HG03064 (cell line): Measurements from ENCODE around the gene TUBB2A.
"Not testable (repeated sequence)": the region's sequence is repeated elsewhere in the genome, so short reads cannot be mapped to it uniquely, and the experiment has no call there.

Experiments
- ATAC-seq: cut with Tn5 transposase; IDR thresholded peaks from one replicate; pipeline ENCODE4 v1.9.1; 2021; ENCODE audit warnings: low read depth; ENCODE audit not compliant: unreplicated experiment

Gene TUBB2A

GRCh38 chr6:3183066-3183465, 25.7 kb upstream of the TUBB2A start:
- no peak for ATAC-seq

- no peak for ATAC-seq
Observed at GRCh38 chr6:3181105-3181504, 23.8 kb upstream of the TUBB2A start.

GRCh38 chr6:3179945-3180344, 22.6 kb upstream of the TUBB2A start:
- ATAC-seq: not testable (repeated sequence)

- ATAC-seq: not testable (repeated sequence)
Observed at GRCh38 chr6:3178666-3179065, 21.3 kb upstream of the TUBB2A start.

- no peak for ATAC-seq
Observed at GRCh38 chr6:3176562-3177355, 19.4 kb upstream of the TUBB2A start.

GRCh38 chr6:3175715-3176402, 18.5 kb upstream of the TUBB2A start:
- ATAC-seq: no peak

GRCh38 chr6:3173636-3174089, 16.3 kb upstream of the TUBB2A start:
- not testable (repeated sequence) for ATAC-seq

- not testable (repeated sequence) for ATAC-seq
Observed at GRCh38 chr6:3172789-3173188, 15.4 kb upstream of the TUBB2A start.

- not testable (repeated sequence) for ATAC-seq
Observed at GRCh38 chr6:3171313-3172175, 14.2 kb upstream of the TUBB2A start.

GRCh38 chr6:3170676-3171075, 13.3 kb upstream of the TUBB2A start:
- ATAC-seq: not testable (repeated sequence)

GRCh38 chr6:3168046-3168445, 10.7 kb upstream of the TUBB2A start:
- ATAC-seq: not testable (repeated sequence)

GRCh38 chr6:3166535-3167225, 9.3 kb upstream of the TUBB2A start:
- ATAC-seq: not testable (repeated sequence)

- ATAC-seq: no peak
Observed at GRCh38 chr6:3165631-3166534, 8.5 kb upstream of the TUBB2A start.

- ATAC-seq: no peak
Observed at GRCh38 chr6:3164388-3164787, 7.0 kb upstream of the TUBB2A start.

GRCh38 chr6:3163248-3163594, 5.9 kb upstream of the TUBB2A start:
- ATAC-seq: no peak

- ATAC-seq: peak; percentile 74
Observed at GRCh38 chr6:3162565-3163247, 5.4 kb upstream of the TUBB2A start.

- no peak for ATAC-seq
Observed at GRCh38 chr6:3162067-3162497, 4.7 kb upstream of the TUBB2A start.

GRCh38 chr6:3159805-3160781, 2.7 kb upstream of the TUBB2A start:
- no peak for ATAC-seq
